Vagina (tissue), 2 donors: ENCODE measurements around the gene BICC1.

Source experiments
- POLR2A ChIP-seq, 2 donors: fragments of 450-650 bp; IDR thresholded peaks; one replicate each; pipeline ENCODE4 v1.6.1; 2017; ENCODE audit warnings: antibody characterized with exemption in 2 of 2, mild to moderate bottlenecking in 2 of 2, moderate library complexity in 2 of 2
- POLR2AphosphoS5 ChIP-seq, 2 donors: sonication (generic); formaldehyde crosslinking; IDR thresholded peaks; one replicate each; pipeline ENCODE4 v1.9.0; 2017; ENCODE audit warnings: antibody characterized with exemption in 2 of 2, mild to moderate bottlenecking in 2 of 2, low read depth in 1 of 2; ENCODE audit not compliant: insufficient read depth in 1 of 2
- TF ChIP-seq, protein P1 (sequence below), 3 experiments: fragments of 450-650 bp in 2 of 3; fragments of 200-600 bp in 1 of 3; sonication (generic) in 1 of 3; IDR thresholded peaks; one replicate each; pipeline ENCODE4 v1.5.1; 2017 to 2019; ENCODE audit warnings: antibody characterized with exemption in 3 of 3, mild to moderate bottlenecking in 2 of 3, moderate library complexity in 2 of 3

DNA sequence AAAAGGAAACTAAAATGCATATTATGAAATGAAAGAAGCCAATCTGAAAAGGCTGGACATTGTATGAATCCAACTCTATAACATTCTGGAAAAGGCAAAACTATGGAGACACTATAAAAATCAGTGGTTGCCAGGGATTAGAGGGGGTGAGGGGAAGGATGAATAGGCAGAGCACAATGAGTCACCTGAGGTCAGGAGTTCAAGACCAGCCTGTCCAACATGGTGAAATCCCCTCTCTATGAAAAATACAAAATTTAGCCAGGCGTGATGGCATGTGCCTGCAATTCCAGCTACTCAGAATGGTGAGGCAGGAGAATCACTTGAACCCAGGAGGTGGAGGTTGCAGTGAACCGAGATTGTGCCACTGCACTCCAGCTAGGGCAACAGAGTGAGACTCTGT lies 338.9 kb downstream of the BICC1 start:
- TF ChIP-seq, protein P1, sequence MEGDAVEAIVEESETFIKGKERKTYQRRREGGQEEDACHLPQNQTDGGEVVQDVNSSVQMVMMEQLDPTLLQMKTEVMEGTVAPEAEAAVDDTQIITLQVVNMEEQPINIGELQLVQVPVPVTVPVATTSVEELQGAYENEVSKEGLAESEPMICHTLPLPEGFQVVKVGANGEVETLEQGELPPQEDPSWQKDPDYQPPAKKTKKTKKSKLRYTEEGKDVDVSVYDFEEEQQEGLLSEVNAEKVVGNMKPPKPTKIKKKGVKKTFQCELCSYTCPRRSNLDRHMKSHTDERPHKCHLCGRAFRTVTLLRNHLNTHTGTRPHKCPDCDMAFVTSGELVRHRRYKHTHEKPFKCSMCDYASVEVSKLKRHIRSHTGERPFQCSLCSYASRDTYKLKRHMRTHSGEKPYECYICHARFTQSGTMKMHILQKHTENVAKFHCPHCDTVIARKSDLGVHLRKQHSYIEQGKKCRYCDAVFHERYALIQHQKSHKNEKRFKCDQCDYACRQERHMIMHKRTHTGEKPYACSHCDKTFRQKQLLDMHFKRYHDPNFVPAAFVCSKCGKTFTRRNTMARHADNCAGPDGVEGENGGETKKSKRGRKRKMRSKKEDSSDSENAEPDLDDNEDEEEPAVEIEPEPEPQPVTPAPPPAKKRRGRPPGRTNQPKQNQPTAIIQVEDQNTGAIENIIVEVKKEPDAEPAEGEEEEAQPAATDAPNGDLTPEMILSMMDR (IDR thresholded peaks at IDR 0.05): no peak
- TF ChIP-seq POLR2A (IDR thresholded peaks at IDR 0.05) (no peak), POLR2AphosphoS5 (IDR thresholded peaks at IDR 0.05; ENCODE audit: insufficient read depth in 1 of 2, low read depth in 1 of 2) (no peak)
